Trophoblast cell (in vitro differentiated cells and primary cell): Measurements from ENCODE around the gene CCDC78.
A peak's percentile ranks its signal among the peaks of the same experiment; 100 is the strongest.

ENCODE experiments used
- DNase-seq, 2 donors: peaks; one replicate each; pipeline ENCODE4 v3.0.0-alpha.2; 2016
- H2AFZ ChIP-seq: 2 replicates; pipeline ENCODE4 v1.6.1; 2013; ENCODE audit warnings: low read length, moderate library complexity, mild to moderate bottlenecking; ENCODE audit not compliant: insufficient read depth, poor library complexity
- H2AK5ac ChIP-seq: 2 replicates; pipeline ENCODE4 v1.6.1; 2013; ENCODE audit warnings: mild to moderate bottlenecking, low read length
- H2BK120ac ChIP-seq: 2 replicates; pipeline ENCODE4 v1.6.1; 2013; ENCODE audit warnings: low read length, mild to moderate bottlenecking, moderate library complexity; ENCODE audit not compliant: insufficient read depth, poor library complexity
- H2BK12ac ChIP-seq: 2 replicates; pipeline ENCODE4 v1.6.1; 2013; ENCODE audit warnings: mild to moderate bottlenecking, low read length, moderate library complexity
- H2BK5ac ChIP-seq: 2 replicates; pipeline ENCODE4 v1.6.1; 2013; ENCODE audit warnings: low read length, low read depth, moderate library complexity, mild to moderate bottlenecking; ENCODE audit not compliant: poor library complexity
- H3K14ac ChIP-seq: 2 replicates; pipeline ENCODE4 v1.6.1; 2013; ENCODE audit warnings: mild to moderate bottlenecking, low read length
- H3K18ac ChIP-seq: 2 replicates; pipeline ENCODE4 v1.6.1; 2013; ENCODE audit warnings: mild to moderate bottlenecking, low read length
- H3K23ac ChIP-seq: 2 replicates; pipeline ENCODE4 v1.6.1; 2013; ENCODE audit warnings: low read length
- H3K27ac ChIP-seq: 2 replicates; pipeline ENCODE4 v1.5.1; 2013; ENCODE audit warnings: low read depth, mild to moderate bottlenecking, inconsistent platforms, low read length, moderate library complexity
- H3K27me3 ChIP-seq: 2 replicates; pipeline ENCODE4 v1.6.1; 2013; ENCODE audit warnings: inconsistent platforms, mild to moderate bottlenecking, low read length, moderate library complexity; ENCODE audit not compliant: insufficient read depth
- H3K36me3 ChIP-seq, 2 experiments: 1 replicate in 1 of 2; 2 replicates in 1 of 2; pipeline ENCODE4 v1.6.1; 2013; ENCODE audit warnings: low read length in 2 of 2, mild to moderate bottlenecking in 2 of 2, moderate library complexity in 1 of 2; ENCODE audit not compliant: insufficient read depth in 2 of 2, control insufficient read depth in 1 of 2
- H3K4ac ChIP-seq: 2 replicates; pipeline ENCODE4 v1.6.1; 2013; ENCODE audit warnings: low read depth, mild to moderate bottlenecking, low read length, moderate library complexity
- H3K4me1 ChIP-seq, 2 experiments: 1 replicate in 1 of 2; 2 replicates in 1 of 2; pipeline ENCODE4 v1.6.1; 2013; ENCODE audit warnings: low read length in 2 of 2, mild to moderate bottlenecking in 2 of 2, moderate library complexity in 1 of 2; ENCODE audit not compliant: insufficient read depth in 2 of 2, control insufficient read depth in 1 of 2
- H3K4me2 ChIP-seq: 2 replicates; pipeline ENCODE4 v1.6.1; 2013; ENCODE audit warnings: inconsistent platforms, mild to moderate bottlenecking, low read length, moderate library complexity
- H3K4me3 ChIP-seq: 2 replicates; pipeline ENCODE4 v1.5.1; 2013; ENCODE audit warnings: mild to moderate bottlenecking, low read depth, low read length, inconsistent platforms
- H3K79me1 ChIP-seq: one replicate; pipeline ENCODE4 v1.6.1; 2013; ENCODE audit warnings: low read length
- H3K79me2 ChIP-seq: 2 replicates; pipeline ENCODE4 v1.6.1; 2013; ENCODE audit warnings: low read length, mild to moderate bottlenecking; ENCODE audit not compliant: control insufficient read depth, insufficient read depth, poor library complexity
- H3K9ac ChIP-seq: 2 replicates; pipeline ENCODE4 v1.6.1; 2013; ENCODE audit warnings: mild to moderate bottlenecking, low read length
- H3K9me3 ChIP-seq: 2 replicates; pipeline ENCODE4 v1.6.1; 2013; ENCODE audit warnings: low read depth, mild to moderate bottlenecking, control low read depth, inconsistent platforms, low read length; ENCODE audit not compliant: insufficient read depth
- H4K12ac ChIP-seq: 2 replicates; pipeline ENCODE4 v1.6.1; 2013; ENCODE audit warnings: low read depth, mild to moderate bottlenecking, low read length, moderate library complexity
- H4K8ac ChIP-seq: 2 replicates; pipeline ENCODE4 v1.6.1; 2013; ENCODE audit warnings: low read depth, mild to moderate bottlenecking, low read length, moderate library complexity
- H4K91ac ChIP-seq: one replicate; pipeline ENCODE4 v1.6.1; 2013; ENCODE audit warnings: low read depth, mild to moderate bottlenecking, low read length, moderate library complexity
- WGBS: extraction: QIAGEN DNeasy Blood & Tissue Kit; methylation state at CpG from one replicate; pipeline ENCODE4 v1.1.7; 2013; ENCODE audit warnings: missing lambda C conversion rate; ENCODE audit not compliant: insufficient read length, insufficient coverage; ENCODE audit errors: extremely low coverage; 5-methylcytosine and 5-hydroxymethylcytosine counted together

The CCDC78 gene

GRCh38 chr16:678858-679813 lies 47.1 kb downstream of the CCDC78 start:
- Histone ChIP-seq H3K4ac (peak overlapping the region; percentile 19), H3K36me3 (peaks cover 27 to 32% of the 10 kb centered on the region in 2 experiments), H3K79me2 (peaks cover 21% of the 10 kb centered on the region), H3K27me3 (peaks cover 3% of the 10 kb centered on the region), H4K8ac (peak overlapping the region; percentile 76), H3K4me1 (peaks cover 32 to 35% of the 10 kb centered on the region in 2 experiments), H2BK12ac (peak overlapping the region; percentile 37), H3K27ac (peak overlapping the region; percentile 71), H3K4me2 (peak overlapping the region; percentile 81), H3K79me1 (peaks cover 11% of the 10 kb centered on the region), H3K9me3 (peaks cover 4% of the 10 kb centered on the region), H3K4me3 (peak overlapping the region; percentile 48), H4K91ac (peak overlapping the region; percentile 57), H4K12ac (peak overlapping the region; percentile 84), H3K23ac (no peak overlapping the region), H3K14ac (peak overlapping the region; percentile 70), H3K18ac (peak overlapping the region; percentile 56), H3K9ac (no peak overlapping the region), H2AK5ac (peak overlapping the region; percentile 38), H2AFZ (peak overlapping the region; percentile 73), H2BK5ac (peak overlapping the region; percentile 10), H2BK120ac (peak overlapping the region; percentile 43)
- peak; percentile 55 to 66 for DNase-seq
- no CpG with 5 or more reads among the region's 52 CpGs for WGBS

DNA sequence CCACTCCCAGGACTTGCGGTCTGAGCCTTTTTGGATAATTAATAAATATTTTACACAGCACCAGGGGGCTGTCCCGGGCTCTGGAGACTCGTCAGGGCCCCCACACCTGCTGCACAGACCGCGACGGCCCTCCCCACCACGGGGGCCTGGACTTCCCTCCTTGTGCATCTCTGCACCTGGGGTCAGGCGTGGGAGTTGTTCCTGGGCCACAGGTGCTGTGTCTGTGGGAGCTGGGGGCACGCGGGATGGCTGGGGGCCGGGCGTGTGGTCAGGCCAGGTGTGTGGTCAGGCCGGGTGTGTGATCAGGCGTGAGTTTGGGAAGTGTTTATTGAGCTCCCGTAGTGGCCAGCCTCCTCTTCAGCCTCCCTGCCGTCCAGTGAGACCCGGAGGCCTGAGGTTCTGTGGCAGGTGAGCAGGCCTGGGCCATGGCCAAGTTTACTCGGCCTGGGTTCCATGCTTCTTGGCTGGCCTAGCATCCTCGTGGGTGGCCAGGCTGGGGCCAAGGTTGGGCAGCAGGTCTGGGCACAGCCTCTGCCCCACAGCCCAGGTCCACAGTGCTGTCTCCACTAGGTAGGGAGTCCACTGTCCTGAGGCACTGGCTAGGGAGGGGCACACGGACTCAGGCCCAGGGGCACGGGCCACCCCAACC lies 47.9 kb downstream of the CCDC78 start:
- no peak overlapping the region for H2BK5ac ChIP-seq
- H2AFZ ChIP-seq, result no peak overlapping the region
- no peak overlapping the region for H3K4me2 ChIP-seq
- no peak overlapping the region for H2BK12ac ChIP-seq
- peak overlapping the region; percentile 37 for H2AK5ac ChIP-seq
- H3K9me3 ChIP-seq, result peaks cover 4% of the 10 kb centered on the region
- H3K27ac ChIP-seq, result no peak overlapping the region
- peaks cover 29 to 30% of the 10 kb centered on the region in 2 experiments for H3K4me1 ChIP-seq
- H3K79me2 ChIP-seq, result peaks cover 16% of the 10 kb centered on the region
- no peak overlapping the region for H3K18ac ChIP-seq
- no peak overlapping the region for H3K4ac ChIP-seq
- H3K27me3 ChIP-seq, result peaks cover 3% of the 10 kb centered on the region
- H4K91ac ChIP-seq, result no peak overlapping the region
- no peak overlapping the region for H3K14ac ChIP-seq
- WGBS, result no CpG with 5 or more reads among the region's 21 CpGs
- no peak for DNase-seq
- H3K36me3 ChIP-seq, result peaks cover 33 to 37% of the 10 kb centered on the region in 2 experiments
- peaks cover 8% of the 10 kb centered on the region for H3K79me1 ChIP-seq
- H4K12ac ChIP-seq, result no peak overlapping the region
- H3K23ac ChIP-seq, result no peak overlapping the region
- no peak overlapping the region for H3K9ac ChIP-seq
- no peak overlapping the region for H3K4me3 ChIP-seq
- H4K8ac ChIP-seq, result peak overlapping the region; percentile 76
- H2BK120ac ChIP-seq, result no peak overlapping the region

GRCh38 chr16:677316-678190 lies 48.7 kb downstream of the CCDC78 start:
- no peak overlapping the region for H2BK12ac ChIP-seq
- H3K9me3 ChIP-seq, result peaks cover 2% of the 10 kb centered on the region
- H4K12ac ChIP-seq, result no peak overlapping the region
- peak overlapping the region; percentile 8 for H3K4me3 ChIP-seq
- H2AK5ac ChIP-seq, result no peak overlapping the region
- no peak overlapping the region for H3K9ac ChIP-seq
- peaks cover 8% of the 10 kb centered on the region for H3K79me1 ChIP-seq
- H3K27ac ChIP-seq, result no peak overlapping the region
- no CpG with 5 or more reads among the region's 57 CpGs for WGBS
- no peak overlapping the region for H2BK5ac ChIP-seq
- no peak overlapping the region for H3K4ac ChIP-seq
- peak in 1 of 2 donors; percentile 32 for DNase-seq
- no peak overlapping the region for H3K4me2 ChIP-seq
- H3K18ac ChIP-seq, result no peak overlapping the region
- no peak overlapping the region for H3K23ac ChIP-seq
- peaks cover 16% of the 10 kb centered on the region for H3K79me2 ChIP-seq
- H3K36me3 ChIP-seq, result peaks cover 33 to 37% of the 10 kb centered on the region in 2 experiments
- H2AFZ ChIP-seq, result no peak overlapping the region
- H2BK120ac ChIP-seq, result no peak overlapping the region
- peaks cover 3% of the 10 kb centered on the region for H3K27me3 ChIP-seq
- peaks cover 23 to 26% of the 10 kb centered on the region in 2 experiments for H3K4me1 ChIP-seq
- H4K91ac ChIP-seq, result no peak overlapping the region
- no peak overlapping the region for H3K14ac ChIP-seq
- no peak overlapping the region for H4K8ac ChIP-seq

- Histone ChIP-seq H3K14ac (no peak overlapping the region), H3K27ac (no peak overlapping the region), H2BK12ac (no peak overlapping the region), H3K79me1 (peaks cover 8% of the 10 kb centered on the region), H3K9me3 (peaks cover 2% of the 10 kb centered on the region), H3K4me3 (peak overlapping the region; percentile 8), H4K12ac (no peak overlapping the region), H3K4ac (no peak overlapping the region), H4K91ac (no peak overlapping the region), H3K18ac (no peak overlapping the region), H3K23ac (no peak overlapping the region), H3K9ac (no peak overlapping the region), H3K4me2 (no peak overlapping the region), H2BK120ac (no peak overlapping the region), H2BK5ac (no peak overlapping the region), H3K36me3 (peaks cover 33 to 37% of the 10 kb centered on the region in 2 experiments), H4K8ac (no peak overlapping the region), H3K27me3 (peaks cover 3% of the 10 kb centered on the region), H2AK5ac (no peak overlapping the region), H2AFZ (no peak overlapping the region), H3K79me2 (peaks cover 15% of the 10 kb centered on the region), H3K4me1 (peaks cover 23 to 24% of the 10 kb centered on the region in 2 experiments)
- WGBS, result no CpG with 5 or more reads among the region's 23 CpGs
- DNase-seq, result peak in 1 of 2 donors; percentile 39
These were observed 49.3 kb downstream of the CCDC78 start for GRCh38 chr16:676913-677312.
